K562 (cell line): ENCODE results near the gene TSEN54. TPM values are rescaled to one million over a fixed set of nuclear protein-coding genes. Genes with fewer than 3 reads are reported as not detected.

Experiments
- ATAC-seq: fragments of 200-7000 bp; cut with Tn5 transposase; 3 replicates; pipeline ENCODE4 v1.9.1; 2020; ENCODE audit warnings: moderate library complexity
- BruUV-seq: library from RNA; stranded (reverse); fragments of 400-500 nt; replicated peaks from 2 replicates; lab custom pipeline; 2021; lab: Mats Ljungman, UMichigan
- CTCF ChIA-PET: fragments of 300-600 bp; formaldehyde crosslinking; extraction: SDS; loops from one replicate; lab custom pipeline; 2021; ENCODE audit warnings: low intra/inter-chr PET ratio; lab: Yijun Ruan, JAX
- POLR2A ChIA-PET: fragments of 300-600, 350-650 bp; sonication (Branson Sonifier 250); formaldehyde crosslinking; extraction: SDS; loops from one replicate; lab custom pipeline; 2021; ENCODE audit warnings: antibody characterized with exemption, inconsistent platforms; lab: Yijun Ruan, JAX
- DNase-seq, 4 experiments: peaks; one replicate each; pipeline versions ENCODE4 v3.0.0 to v3.0.0-alpha.2; 2011 to 2018; ENCODE audit warnings: low spot score in 3 of 4, mixed read lengths in 3 of 4; ENCODE audit errors: extremely low read depth in 1 of 4
- FAIRE-seq: peaks from 2 replicates; lab custom pipeline; 2011; peaks lifted over from hg19 to GRCh38; lab: Jason Lieb, UNC
- H2AFZ ChIP-seq: 2 replicates; pipeline ENCODE4 v1.6.0; 2011; ENCODE audit warnings: low read depth, low read length, control low read depth, inconsistent platforms
- H3K27ac ChIP-seq: fragments of 200-600 bp; 3 replicates; pipeline ENCODE4 v1.8.0; 2011; ENCODE audit warnings: low read depth, mild to moderate bottlenecking, control low read depth, inconsistent platforms, low read length, moderate library complexity, mixed read lengths; ENCODE audit errors: extremely low read depth
- H3K27me3 ChIP-seq, 2 experiments: fragments of 300-600 bp in 1 of 2; 2 replicates in 1 of 2; 3 replicates in 1 of 2; pipeline versions ENCODE4 v1.6.0 to v1.8.0; 2011; ENCODE audit warnings: inconsistent platforms in 2 of 2, low read length in 2 of 2, mild to moderate bottlenecking in 1 of 2, mixed read lengths in 1 of 2, moderate library complexity in 1 of 2; ENCODE audit not compliant: control insufficient read depth in 2 of 2, insufficient read depth in 2 of 2
- H3K36me3 ChIP-seq: fragments of 300-600 bp; 3 replicates; pipeline ENCODE4 v1.8.0; 2011; ENCODE audit warnings: mild to moderate bottlenecking, low read length, inconsistent platforms; ENCODE audit not compliant: control insufficient read depth, insufficient read depth
- H3K4me1 ChIP-seq, 2 experiments: fragments of 200-600 bp in 1 of 2; replicated peaks in 1 of 2; 2 replicates in 1 of 2; 3 replicates in 1 of 2; pipeline versions ENCODE4 v1.5.1 to v1.8.0; 2011; ENCODE audit warnings: inconsistent platforms in 2 of 2, low read length in 2 of 2, mild to moderate bottlenecking in 1 of 2, mixed read lengths in 1 of 2, moderate library complexity in 1 of 2; ENCODE audit not compliant: control insufficient read depth in 2 of 2, insufficient read depth in 2 of 2
- H3K4me2 ChIP-seq: 2 replicates; pipeline ENCODE4 v1.6.1; 2011; ENCODE audit warnings: low read length, control low read depth, inconsistent platforms, mixed read lengths; ENCODE audit not compliant: insufficient read depth
- H3K4me3 ChIP-seq: fragments of 200-600 bp; sonication (generic), shearing (Covaris generic); 2 replicates; pipeline ENCODE4 v1.5.1; 2016; ENCODE audit warnings: control low read depth, inconsistent platforms
- H3K79me2 ChIP-seq: fragments of 200-600 bp; 3 replicates; pipeline ENCODE4 v1.8.0; 2011; ENCODE audit warnings: low read length, inconsistent platforms; ENCODE audit not compliant: control insufficient read depth, insufficient read depth
- H3K9ac ChIP-seq, 2 experiments: 2 replicates each; pipeline versions ENCODE4 v1.6.0 to v1.6.1; 2011; ENCODE audit warnings: low read depth in 2 of 2, low read length in 2 of 2, control low read depth in 1 of 2, inconsistent platforms in 1 of 2, mild to moderate bottlenecking in 1 of 2, mixed read lengths in 1 of 2; ENCODE audit not compliant: insufficient read depth in 1 of 2
- H3K9me1 ChIP-seq: one replicate; pipeline ENCODE4 v1.6.0; 2011; ENCODE audit warnings: inconsistent platforms, mild to moderate bottlenecking, low read length, moderate library complexity; ENCODE audit not compliant: control insufficient read depth, insufficient read depth
- H3K9me3 ChIP-seq: replicated peaks from 2 replicates; pipeline ENCODE4 v1.5.1; 2011; ENCODE audit warnings: low read depth, low read length, inconsistent platforms; ENCODE audit not compliant: control insufficient read depth, insufficient read depth
- H4K20me1 ChIP-seq: replicated peaks from 2 replicates; pipeline ENCODE4 v1.6.1; 2011; ENCODE audit warnings: low read length, inconsistent platforms, mixed read lengths; ENCODE audit not compliant: control insufficient read depth, insufficient read depth
- ADNP ChIP-seq: fragments of 200-800 bp; sonication (Bioruptor generic); IDR thresholded peaks from 2 replicates; pipeline ENCODE4 v1.6.1; 2016; ENCODE audit warnings: missing genetic modification characterization, missing compliant biosample characterization
- CHD4 ChIP-seq: fragments of 200-600 bp; sonication (generic); IDR thresholded peaks from 3 replicates; pipeline ENCODE4 v1.6.1; 2012; ENCODE audit warnings: low read depth, mild to moderate bottlenecking, mixed read lengths, low read length, inconsistent platforms; ENCODE audit not compliant: insufficient read depth, insufficient replicate concordance, poor library complexity, severe bottlenecking
- HDAC2 ChIP-seq: fragments of 450-650 bp; IDR thresholded peaks from 2 replicates; pipeline ENCODE4 v1.6.1; 2016; ENCODE audit warnings: mild to moderate bottlenecking
- PTBP1 ChIP-seq: fragments of 200-400 bp; formaldehyde crosslinking; IDR thresholded peaks from 2 replicates; pipeline ENCODE4 v1.6.1; 2017; ENCODE audit warnings: low read depth, low read length
- RBM25 ChIP-seq: fragments of 200-400 bp; formaldehyde crosslinking; IDR thresholded peaks from 2 replicates; pipeline ENCODE4 v1.6.1; 2018; ENCODE audit warnings: low read length, low read depth, moderate library complexity; ENCODE audit not compliant: severe bottlenecking
- SMARCA5 ChIP-seq: fragments of 450-650 bp; IDR thresholded peaks from 2 replicates; pipeline ENCODE4 v1.6.1; 2016
- VEZF1 ChIP-seq: fragments of 200-800 bp; sonication (Bioruptor generic); IDR thresholded peaks from 2 replicates; pipeline ENCODE4 v1.6.1; 2017; ENCODE audit warnings: missing genetic modification characterization, missing compliant biosample characterization
- ZFP36 ChIP-seq: fragments of 150-350 bp; IDR thresholded peaks from 2 replicates; pipeline ENCODE4 v1.6.1; 2018; ENCODE audit warnings: low read length, low read depth; ENCODE audit not compliant: partially characterized antibody
- ZHX1 ChIP-seq: fragments of 150-350 bp; conservative IDR thresholded peaks from 2 replicates; pipeline ENCODE4 v1.6.1; 2014; ENCODE audit warnings: low read length
- WGBS: fragments of 100-300 bp; shearing (Covaris generic); methylation state at CpG from one replicate; pipeline ENCODE4 v1.1.6; 2016; ENCODE audit warnings: low coverage, mixed read lengths; ENCODE audit not compliant: insufficient coverage; ENCODE audit errors: missing lambda C conversion rate; 5-methylcytosine and 5-hydroxymethylcytosine counted together
- in situ Hi-C: fragments of 300-500 bp; cut with MboI; formaldehyde crosslinking; loops from 4 replicates; pipeline ENCODE4 v1.15.0; 2018; ENCODE audit warnings: inconsistent platforms, mixed read lengths
- intact Hi-C: fragments of 100-400 bp; cut with micrococcal nuclease; formaldehyde crosslinking; loops from 2 replicates; pipeline ENCODE4 v1.14.2; 2022
- polyA plus RNA-seq, 8 experiments: library from polyadenylated mRNA; depleted of rRNA in 4 of 8; stranded (reverse) in 5 of 8; unstranded in 3 of 8; fragments of >200 nt; fragmentation: Nextera tagmentation in 2 of 8; fragmentation: Illumina TruSeq in 1 of 8; extraction: Ambion mirVana in 2 of 8; extraction: Trizol in 1 of 8; gene quantifications; 2 replicates each; pipeline versions ENCODE4 v1.2.1 to v1.2.3, GENCODE V29; 2011 to 2014; ENCODE audit warnings: inconsistent platforms in 1 of 8, missing spikeins in 1 of 8
- total RNA-seq, 7 experiments: library from RNA; depleted of rRNA in 6 of 7; stranded (reverse); fragments of >200 nt in 6 of 7; fragmentation: Illumina TruSeq in 2 of 7; extraction: Trizol in 2 of 7; gene quantifications; 2 replicates each; pipeline versions ENCODE4 v1.2.1 to v1.2.3, GENCODE V29; 2011 to 2021; ENCODE audit warnings: low replicate concordance in 1 of 7

The TSEN54 gene
- total and polyA plus RNA-seq, 9 of the 15 experiments (the other 6 are each of a cell fraction or from before 2014, with no cell fraction given) = 5.9 to 64.3 (median 48.9) TPM

- peak; percentile 97 for TF ChIP-seq RBM25
- peak; percentile 78 for TF ChIP-seq ADNP
- TF ChIP-seq CHD4 = peak; percentile 82
- peak; percentile 88 for TF ChIP-seq ZFP36
- TF ChIP-seq SMARCA5 = peak; percentile 97
- TF ChIP-seq PTBP1 = peak; percentile 80; the same call in 1 of the 2 replicates
- peak; percentile 77; the same call in 1 of the 2 replicates for TF ChIP-seq HDAC2
Measured at GRCh38 chr17:75512926-75513640, 3.2 kb upstream of the TSEN54 start (continued).

- peaks cover 34 to 75% of the 10 kb centered on the region in 2 experiments for H3K4me1 ChIP-seq
- no peak overlapping the region for H3K4me3 ChIP-seq
- POLR2A ChIA-PET = interaction anchor here (1.3 kb wide), 2 partner anchors 40 to 253 kb away, joined by 3 read pairs; no protein-coding TSS in a partner anchor
- H3K27me3 ChIP-seq = no peaks in the 10 kb centered on the region
- peaks cover 18% of the 10 kb centered on the region for H4K20me1 ChIP-seq
- H3K9me3 ChIP-seq = no peaks in the 10 kb centered on the region
- WGBS = 94% methylated on average over 17 of the region's 17 CpGs
- H3K4me2 ChIP-seq = no peak overlapping the region
- intact Hi-C loops (no loop called here), in situ Hi-C loops (no loop called here)
- BruUV-seq = no TSS peak
- CTCF ChIA-PET = no interaction called here
- ATAC-seq = no peak
- H3K27ac ChIP-seq = no peak overlapping the region
- DNase-seq = no peak
- no peak for FAIRE-seq
- H3K9me1 ChIP-seq = peaks cover 5% of the 10 kb centered on the region
- peaks cover 18% of the 10 kb centered on the region; the same call in 1 of the 3 replicates for H3K36me3 ChIP-seq
- TF ChIP-seq SMARCA5 (0 out of 2 replicates have a peak, but pooled peaks have one; percentile 32), HDAC2 (0 out of 2 replicates have a peak, but pooled peaks have one; percentile 2), ZHX1 (no peak), VEZF1 (no peak)
- no peak overlapping the region for H2AFZ ChIP-seq
- H3K9ac ChIP-seq = peak overlapping the region in 1 of 2 experiments; percentile 53; a peak in 2 of 4 replicates
- peaks cover 10% of the 10 kb centered on the region for H3K79me2 ChIP-seq
Measured at GRCh38 chr17:75513641-75514000, 2.7 kb upstream of the TSEN54 start.
